Measurements from ENCODE around the gene LRRC4B. TPM values are rescaled to one million over a fixed set of nuclear protein-coding genes. Genes with fewer than 3 reads are reported as not detected.

LRRC4B gene
- total RNA-seq, 4 donors from 2014 or later = 0.18 to 1.5 (median 0.44) TPM

- 48 to 56% methylated on average over 22 to 24 of the region's 26 CpGs for WGBS, 2 donors
- intact Hi-C loops (cut with DNase I) = no loop called here
- DNase-seq = no peak
- TF ChIP-seq POLR2A (IDR thresholded peaks at IDR 0.05) (no peak), CTCF (IDR thresholded peaks at IDR 0.05) (no peak)
- no peaks in the 10 kb centered on the region for H3K9me3 ChIP-seq
- H3K36me3 ChIP-seq = no peaks in the 10 kb centered on the region
- no peak overlapping the region for H3K4me3 ChIP-seq
- peaks cover 0 to 3% (median 0%) of the 10 kb centered on the region in 3 donors for H3K4me1 ChIP-seq
- H3K27ac ChIP-seq = no peak overlapping the region
- H3K27me3 ChIP-seq = peaks cover 0 to 49% (median 0%) of the 10 kb centered on the region in 4 donors
Observed at GRCh38 chr19:50490991-50491472, 77.2 kb downstream of the LRRC4B start.

GRCh38 chr19:50490411-50490811 is 77.8 kb downstream of the LRRC4B start:
- no peak overlapping the region for H3K4me3 ChIP-seq
- TF ChIP-seq POLR2A (IDR thresholded peaks at IDR 0.05) (no peak), CTCF (IDR thresholded peaks at IDR 0.05) (no peak)
- intact Hi-C loops (cut with DNase I) = no loop called here
- H3K36me3 ChIP-seq = no peaks in the 10 kb centered on the region
- H3K4me1 ChIP-seq = peaks cover 0 to 3% (median 0%) of the 10 kb centered on the region in 3 donors
- H3K9me3 ChIP-seq = no peaks in the 10 kb centered on the region
- H3K27me3 ChIP-seq = peaks cover 0 to 49% (median 0%) of the 10 kb centered on the region in 4 donors
- WGBS, 2 donors = 92% methylated on average over 5 to 8 of the region's 18 CpGs
- no peak overlapping the region for H3K27ac ChIP-seq
- DNase-seq = no peak

- H3K27me3 ChIP-seq = peaks cover 0 to 49% (median 0%) of the 10 kb centered on the region in 4 donors
- DNase-seq = no peak
- WGBS, 2 donors = 42 to 53% methylated on average over 24 of the region's 24 CpGs
- intact Hi-C loops (cut with DNase I) = no loop called here
- H3K9me3 ChIP-seq = no peaks in the 10 kb centered on the region
- H3K27ac ChIP-seq = no peak overlapping the region
- peaks cover 0 to 7% (median 0%) of the 10 kb centered on the region in 3 donors for H3K36me3 ChIP-seq
- TF ChIP-seq POLR2A (IDR thresholded peaks at IDR 0.05) = no peak
- no peak for TF ChIP-seq CTCF (IDR thresholded peaks at IDR 0.05)
- H3K4me1 ChIP-seq = peaks cover 0 to 3% (median 0%) of the 10 kb centered on the region in 3 donors
- no peak overlapping the region for H3K4me3 ChIP-seq
Observed at GRCh38 chr19:50489461-50490011, 78.7 kb downstream of the LRRC4B start.

GRCh38 chr19:50488389-50489194 is 79.6 kb downstream of the LRRC4B start:
- H3K4me3 ChIP-seq = no peak overlapping the region
- H3K27me3 ChIP-seq = peaks cover 0 to 49% (median 0%) of the 10 kb centered on the region in 4 donors
- DNase-seq = no peak
- H3K9me3 ChIP-seq = no peaks in the 10 kb centered on the region
- 25 to 26% methylated on average over 13 of the region's 13 CpGs for WGBS, 2 donors
- peaks cover 0 to 15% (median 1%) of the 10 kb centered on the region in 3 donors for H3K36me3 ChIP-seq
- H3K4me1 ChIP-seq = peaks cover 0 to 3% (median 0%) of the 10 kb centered on the region in 3 donors
- intact Hi-C loops (cut with DNase I) = no loop called here
- H3K27ac ChIP-seq = no peak overlapping the region
- TF ChIP-seq POLR2A (IDR thresholded peaks at IDR 0.05) (no peak), CTCF (IDR thresholded peaks at IDR 0.05) (no peak)
